ENCODE measurements around the gene SOX6.

DNA sequence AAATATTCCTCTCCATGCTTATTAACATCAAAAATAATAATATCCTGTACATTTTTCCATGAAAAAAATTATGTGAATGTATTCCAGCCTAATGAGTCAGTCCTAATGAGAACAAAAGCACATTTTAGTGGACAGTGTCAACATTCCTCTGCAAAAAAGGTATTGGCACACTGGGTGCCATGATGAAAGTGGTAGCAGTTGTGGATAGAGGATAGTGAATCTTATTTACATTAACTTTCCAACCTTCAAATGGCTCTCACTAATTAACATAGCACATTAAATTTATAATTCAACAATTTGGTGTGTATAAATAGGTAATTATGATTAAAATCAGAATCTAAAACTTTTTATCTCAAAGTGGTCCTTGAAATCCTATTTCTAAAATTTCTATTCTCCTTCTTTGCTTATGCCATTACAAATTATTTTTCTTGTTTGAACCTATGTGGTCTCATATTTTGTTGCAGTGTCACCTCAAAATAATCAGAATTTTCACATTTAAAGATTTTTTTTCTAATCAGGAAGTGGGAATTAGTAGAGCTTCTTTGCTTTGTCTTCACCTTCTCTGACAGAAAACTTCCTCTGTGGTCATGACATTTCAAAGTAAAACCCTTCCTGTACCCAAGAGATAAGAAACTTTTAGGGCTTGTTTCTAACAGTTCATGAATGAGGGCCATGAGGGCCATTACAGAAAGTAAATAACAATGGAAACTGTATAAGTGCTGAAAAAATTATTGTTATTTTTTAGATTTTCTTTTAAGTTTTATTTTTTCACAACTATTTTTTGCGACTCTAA is 18.7 kb downstream of the SOX6 start:
- TF ChIP-seq, protein P1, sequence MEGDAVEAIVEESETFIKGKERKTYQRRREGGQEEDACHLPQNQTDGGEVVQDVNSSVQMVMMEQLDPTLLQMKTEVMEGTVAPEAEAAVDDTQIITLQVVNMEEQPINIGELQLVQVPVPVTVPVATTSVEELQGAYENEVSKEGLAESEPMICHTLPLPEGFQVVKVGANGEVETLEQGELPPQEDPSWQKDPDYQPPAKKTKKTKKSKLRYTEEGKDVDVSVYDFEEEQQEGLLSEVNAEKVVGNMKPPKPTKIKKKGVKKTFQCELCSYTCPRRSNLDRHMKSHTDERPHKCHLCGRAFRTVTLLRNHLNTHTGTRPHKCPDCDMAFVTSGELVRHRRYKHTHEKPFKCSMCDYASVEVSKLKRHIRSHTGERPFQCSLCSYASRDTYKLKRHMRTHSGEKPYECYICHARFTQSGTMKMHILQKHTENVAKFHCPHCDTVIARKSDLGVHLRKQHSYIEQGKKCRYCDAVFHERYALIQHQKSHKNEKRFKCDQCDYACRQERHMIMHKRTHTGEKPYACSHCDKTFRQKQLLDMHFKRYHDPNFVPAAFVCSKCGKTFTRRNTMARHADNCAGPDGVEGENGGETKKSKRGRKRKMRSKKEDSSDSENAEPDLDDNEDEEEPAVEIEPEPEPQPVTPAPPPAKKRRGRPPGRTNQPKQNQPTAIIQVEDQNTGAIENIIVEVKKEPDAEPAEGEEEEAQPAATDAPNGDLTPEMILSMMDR (IDR thresholded peaks at IDR 0.05; ENCODE audit: low read length) = no peak
- TF ChIP-seq EZH2 (IDR thresholded peaks at IDR 0.05; ENCODE audit: borderline replicate concordance, low read length) = no peak
